Caco-2 (cell line): ENCODE results near the gene ZSCAN29. TPM values are rescaled to one million over a fixed set of nuclear protein-coding genes. Genes with fewer than 3 reads are reported as not detected.

Source experiments
- BruUV-seq: library from RNA; stranded (reverse); fragments of 400-500 nt; replicated peaks from 2 replicates; lab custom pipeline; 2021; lab: Mats Ljungman, UMichigan
- CTCF ChIA-PET: fragments of 300-600 bp; sonication (Branson Sonifier 250); formaldehyde crosslinking; loops from one replicate; lab custom pipeline; 2022; ENCODE audit warnings: antibody characterized with exemption; lab: Charles Lee
- POLR2A ChIA-PET: fragments of 300-600 bp; sonication (Branson Sonifier 250); formaldehyde crosslinking; loops from one replicate; lab custom pipeline; 2022; ENCODE audit warnings: antibody characterized with exemption; lab: Charles Lee
- DNase-seq, 2 experiments: peaks; one replicate each; pipeline versions ENCODE4 v3.0.0 to v3.0.0-alpha.2; 2020 to 2022
- H3K27me3 ChIP-seq: replicated peaks from 2 replicates; pipeline ENCODE4 v1.6.0; 2011; ENCODE audit warnings: low read length; ENCODE audit not compliant: control insufficient read depth, insufficient read depth
- H3K36me3 ChIP-seq: 2 replicates; pipeline ENCODE4 v1.5.1; 2011; ENCODE audit warnings: low read length; ENCODE audit not compliant: control insufficient read depth, insufficient read depth
- H3K4me1 ChIP-seq: fragments of 250-450 bp; sonication (Bioruptor Pico); 2 replicates; pipeline ENCODE4 v1.5.1; 2020; ENCODE audit warnings: mild to moderate bottlenecking
- H3K4me3 ChIP-seq: 2 replicates; pipeline ENCODE4 v1.5.1; 2011; ENCODE audit warnings: low read depth, mild to moderate bottlenecking, control low read depth, low read length
- H3K9me3 ChIP-seq: fragments of 250-450 bp; sonication (Bioruptor Pico); 2 replicates; pipeline ENCODE4 v1.5.1; 2020; ENCODE audit warnings: mild to moderate bottlenecking, moderate library complexity
- H3K27ac Mint-ChIP-seq: one replicate; pipeline ENCODE4 v1.8.0; 2022; ENCODE audit warnings: mixed read lengths; ENCODE audit not compliant: unreplicated experiment
- H3K27me3 Mint-ChIP-seq: one replicate; pipeline ENCODE4 v1.8.0; 2022; ENCODE audit warnings: mixed read lengths; ENCODE audit not compliant: insufficient read depth, unreplicated experiment
- H3K36me3 Mint-ChIP-seq: one replicate; pipeline ENCODE4 v1.8.0; 2022; ENCODE audit warnings: mild to moderate bottlenecking, mixed read lengths; ENCODE audit not compliant: insufficient read depth, unreplicated experiment
- H3K4me1 Mint-ChIP-seq: one replicate; pipeline ENCODE4 v1.8.0; 2022; ENCODE audit warnings: low read depth, mixed read lengths; ENCODE audit not compliant: unreplicated experiment
- H3K4me3 Mint-ChIP-seq: one replicate; pipeline ENCODE4 v1.8.0; 2022; ENCODE audit warnings: mild to moderate bottlenecking, moderate library complexity, mixed read lengths; ENCODE audit not compliant: unreplicated experiment
- H3K9me3 Mint-ChIP-seq: one replicate; pipeline ENCODE4 v1.8.0; 2022; ENCODE audit warnings: mixed read lengths; ENCODE audit not compliant: unreplicated experiment
- intact Hi-C: fragments of 100-400 bp; cut with micrococcal nuclease; formaldehyde crosslinking; loops from one replicate; pipeline ENCODE4 v1.10.0; 2022; ENCODE audit not compliant: unreplicated experiment
- total RNA-seq: library from RNA; stranded (reverse); gene quantifications from 2 replicates; pipeline ENCODE4 v1.2.3, GENCODE V29; 2022
- TF ChIP-seq, protein P1 (sequence below), 2 experiments: fragments of 200-600 bp in 1 of 2; IDR thresholded peaks; 1 replicate in 1 of 2; 2 replicates in 1 of 2; pipeline versions ENCODE4 v1.5.1 to v1.8.0; 2011 to 2022; ENCODE audit warnings: antibody characterized with exemption in 1 of 2, control low read depth in 1 of 2, inconsistent platforms in 1 of 2, low read depth in 1 of 2, low read length in 1 of 2, mild to moderate bottlenecking in 1 of 2, moderate library complexity in 1 of 2; ENCODE audit not compliant: insufficient read depth in 1 of 2, severe bottlenecking in 1 of 2, unreplicated experiment in 1 of 2

The ZSCAN29 gene
- total RNA-seq, 1 experiment from 2014 or later = 43.0 TPM

DNA sequence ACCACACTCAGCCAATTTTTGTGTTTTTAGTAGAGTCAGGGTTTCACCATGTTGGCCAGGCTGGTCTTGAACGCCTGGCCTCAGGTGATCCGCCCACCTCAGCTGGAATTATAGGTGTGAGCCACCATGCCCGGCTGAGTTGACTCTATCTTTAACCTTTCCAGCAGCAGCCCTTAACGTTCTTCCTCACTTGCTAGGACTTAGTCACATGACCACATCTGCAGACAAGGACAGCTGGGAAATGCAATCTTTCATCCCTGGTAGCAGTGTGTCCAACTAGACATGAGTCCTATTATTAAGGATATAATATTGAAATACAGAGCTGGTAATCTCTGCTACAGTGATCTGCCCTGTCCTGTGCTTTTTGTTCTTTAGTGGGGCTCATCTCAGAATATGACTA, 58.5 kb downstream of the ZSCAN29 start:
- Mint-ChIP-seq H3K4me3 (no peak overlapping the region), H3K9me3 (no peaks in the 10 kb centered on the region), H3K27ac (no peak overlapping the region), H3K36me3 (no peaks in the 10 kb centered on the region), H3K27me3 (peaks cover 26% of the 10 kb centered on the region), H3K4me1 (no peaks in the 10 kb centered on the region)
- TF ChIP-seq, protein P1, sequence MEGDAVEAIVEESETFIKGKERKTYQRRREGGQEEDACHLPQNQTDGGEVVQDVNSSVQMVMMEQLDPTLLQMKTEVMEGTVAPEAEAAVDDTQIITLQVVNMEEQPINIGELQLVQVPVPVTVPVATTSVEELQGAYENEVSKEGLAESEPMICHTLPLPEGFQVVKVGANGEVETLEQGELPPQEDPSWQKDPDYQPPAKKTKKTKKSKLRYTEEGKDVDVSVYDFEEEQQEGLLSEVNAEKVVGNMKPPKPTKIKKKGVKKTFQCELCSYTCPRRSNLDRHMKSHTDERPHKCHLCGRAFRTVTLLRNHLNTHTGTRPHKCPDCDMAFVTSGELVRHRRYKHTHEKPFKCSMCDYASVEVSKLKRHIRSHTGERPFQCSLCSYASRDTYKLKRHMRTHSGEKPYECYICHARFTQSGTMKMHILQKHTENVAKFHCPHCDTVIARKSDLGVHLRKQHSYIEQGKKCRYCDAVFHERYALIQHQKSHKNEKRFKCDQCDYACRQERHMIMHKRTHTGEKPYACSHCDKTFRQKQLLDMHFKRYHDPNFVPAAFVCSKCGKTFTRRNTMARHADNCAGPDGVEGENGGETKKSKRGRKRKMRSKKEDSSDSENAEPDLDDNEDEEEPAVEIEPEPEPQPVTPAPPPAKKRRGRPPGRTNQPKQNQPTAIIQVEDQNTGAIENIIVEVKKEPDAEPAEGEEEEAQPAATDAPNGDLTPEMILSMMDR (IDR thresholded peaks at IDR 0.05; ENCODE audit: insufficient read depth in 1 of 2, low read depth in 1 of 2, low read length in 1 of 2, severe bottlenecking in 1 of 2, unreplicated experiment in 1 of 2) = no peak
- Histone ChIP-seq H3K4me3 (no peak overlapping the region), H3K36me3 (no peaks in the 10 kb centered on the region), H3K4me1 (no peaks in the 10 kb centered on the region), H3K9me3 (no peaks in the 10 kb centered on the region), H3K27me3 (no peaks in the 10 kb centered on the region)
- no peak for DNase-seq
- CTCF ChIA-PET = no interaction called here
- intact Hi-C loops = no loop called here
- POLR2A ChIA-PET = no interaction called here
- BruUV-seq = no TSS peak

Other genes starting within 250 kb of the ZSCAN29 start
- gene TMEM62, start 237.5 kb downstream of the ZSCAN29 start, total RNA-seq = 22.0 and 23.7 TPM in 2 replicates
- gene CCNDBP1, start 185.6 kb downstream of the ZSCAN29 start, total RNA-seq = 21.7 and 23.1 TPM in 2 replicates
- gene EPB42, start 150.0 kb downstream of the ZSCAN29 start, total RNA-seq = not detected in 2 replicates
- gene TGM5, start 104.1 kb downstream of the ZSCAN29 start, total RNA-seq = not detected in 2 replicates
- gene TGM7, start 68.8 kb downstream of the ZSCAN29 start, total RNA-seq = not detected in 2 replicates
- gene LCMT2, start 40.5 kb downstream of the ZSCAN29 start, total RNA-seq = 7.4 and 7.9 TPM in 2 replicates
- 28.4 and 29.2 TPM in 2 replicates for gene TUBGCP4, start 58 bp upstream of the ZSCAN29 start, total RNA-seq
- 39.8 and 46.8 TPM in 2 replicates for gene TP53BP1, start 122.1 kb upstream of the ZSCAN29 start, total RNA-seq
- 0.84 and 0.88 TPM in 2 replicates for gene MAP1A, start 146.6 kb upstream of the ZSCAN29 start, total RNA-seq
- 36.3 and 38.9 TPM in 2 replicates for gene PPIP5K1, start 219.2 kb upstream of the ZSCAN29 start, total RNA-seq
- 0.93 and 1.6 TPM in 2 replicates for gene CKMT1B, start 223.0 kb upstream of the ZSCAN29 start, total RNA-seq
- 0.07 TPM in 1 of 2 replicates, not detected in the other for gene STRC, start 247.8 kb upstream of the ZSCAN29 start, total RNA-seq